OCI-LY7 (cell line): ENCODE results near the gene COL23A1.

Source experiments
- CTCF ChIP-seq: fragments of 200-600 bp; sonication (generic); conservative IDR thresholded peaks from 2 replicates; pipeline ENCODE4 v1.5.1; 2014; ENCODE audit warnings: mild to moderate bottlenecking, antibody characterized with exemption, low read length, moderate library complexity, mixed read lengths
- EZH2phosphoT487 ChIP-seq: fragments of 200-600 bp; sonication (generic); IDR thresholded peaks from 2 replicates; pipeline ENCODE4 v1.6.1; 2018; ENCODE audit warnings: low read depth, borderline replicate concordance, mild to moderate bottlenecking, mixed run types, antibody characterized with exemption, low read length, moderate library complexity, mixed read lengths

- TF ChIP-seq CTCF = no peak
- TF ChIP-seq EZH2phosphoT487 = no peak
Observed at GRCh38 chr5:178252258-178252657, 337.9 kb downstream of the COL23A1 start.
